Stimulated activated CD4-positive, alpha-beta T cell treated with anti-CD3 and anti-CD28 coated beads, Interleukin-2, amount 100 ng/mL, for 24 hours (primary cell): ENCODE data around the gene VWF.

Source experiments
- DNase-seq, 2 donors: peaks; one replicate each; pipeline ENCODE4 v3.0.0-alpha.2; 2020

VWF gene

GRCh38 chr12:5944688-5945070 is 179.8 kb downstream of the VWF start:
- no peak for DNase-seq

- DNase-seq = no peak
These were observed 180.4 kb downstream of the VWF start for GRCh38 chr12:5944053-5944452.

GRCh38 chr12:5941907-5942306 is 182.6 kb downstream of the VWF start:
- DNase-seq = no peak

GRCh38 chr12:5927732-5928516 is 196.5 kb downstream of the VWF start:
- no peak for DNase-seq

- no peak for DNase-seq
These were observed 198.8 kb downstream of the VWF start for GRCh38 chr12:5925646-5926045.

- no peak for DNase-seq
These were observed 200.1 kb downstream of the VWF start for GRCh38 chr12:5924342-5924741.

- no peak for DNase-seq
These were observed 200.7 kb downstream of the VWF start for GRCh38 chr12:5923751-5924150.

- no peak for DNase-seq
These were observed 201.3 kb downstream of the VWF start for GRCh38 chr12:5923043-5923605.

- no peak for DNase-seq
These were observed 202.2 kb downstream of the VWF start for GRCh38 chr12:5921966-5922899.

GRCh38 chr12:5921027-5921909 is 203.2 kb downstream of the VWF start:
- DNase-seq = no peak

- DNase-seq = no peak
These were observed 207.6 kb downstream of the VWF start for GRCh38 chr12:5916785-5917290.

- no peak for DNase-seq
These were observed 209.0 kb downstream of the VWF start for GRCh38 chr12:5915511-5915910.

- DNase-seq = no peak
These were observed 209.9 kb downstream of the VWF start for GRCh38 chr12:5914387-5915149.

- no peak for DNase-seq
These were observed 211.1 kb downstream of the VWF start for GRCh38 chr12:5913387-5913786.

- no peak for DNase-seq
These were observed 211.8 kb downstream of the VWF start for GRCh38 chr12:5912437-5913334.

- DNase-seq = no peak
These were observed 212.5 kb downstream of the VWF start for GRCh38 chr12:5912011-5912410.

GRCh38 chr12:5910790-5911548 is 213.5 kb downstream of the VWF start:
- DNase-seq = no peak

- DNase-seq = no peak
These were observed 214.9 kb downstream of the VWF start for GRCh38 chr12:5909560-5909959.

- no peak for DNase-seq
These were observed 216.2 kb downstream of the VWF start for GRCh38 chr12:5908251-5908650.

GRCh38 chr12:5907807-5908206 is 216.7 kb downstream of the VWF start:
- DNase-seq = no peak
